Hematopoietic multipotent progenitor cell treated with erythropoietin and hydrocortisone succinate and interleukin-3 and kit ligand, for 15 days (in vitro differentiated cells): ENCODE results near the gene RINL.
"Not testable (repeated sequence)": the region's sequence is repeated elsewhere in the genome, so short reads cannot be mapped to it uniquely, and the experiment has no call there.

Source experiments
- DNase-seq: peaks from one replicate; pipeline ENCODE4 v3.0.0-alpha.2; 2015; ENCODE audit warnings: low spot score

RINL gene

GRCh38 chr19:38904581-38905539 lies 26.8 kb upstream of the RINL start:
- DNase-seq = no peak

GRCh38 chr19:38901683-38902082 lies 23.6 kb upstream of the RINL start:
- no peak for DNase-seq

- no peak for DNase-seq
Observed at GRCh38 chr19:38900743-38901190, 22.7 kb upstream of the RINL start.

GRCh38 chr19:38900202-38900629 lies 22.1 kb upstream of the RINL start:
- no peak for DNase-seq

GRCh38 chr19:38899447-38900201 lies 21.5 kb upstream of the RINL start, which contains the start of the genes NFKBIB and SIRT2:
Gene NFKBIB, plus strand, starts transcription at chr19:38899969. Its CDS starts 64 bp downstream, at chr19:38900033.
Gene SIRT2, minus strand, starts transcription at chr19:38899618. Its CDS starts 97 bp downstream, at chr19:38899521.
- peak; percentile 100 for DNase-seq

GRCh38 chr19:38898788-38899446 lies 20.8 kb upstream of the RINL start:
- DNase-seq = no peak

GRCh38 chr19:38894968-38895367 lies 16.9 kb upstream of the RINL start:
- no peak for DNase-seq

- DNase-seq = no peak
Observed at GRCh38 chr19:38893341-38893771, 15.3 kb upstream of the RINL start.

- no peak for DNase-seq
Observed at GRCh38 chr19:38892841-38893240, 14.8 kb upstream of the RINL start.

GRCh38 chr19:38891771-38892170 lies 13.7 kb upstream of the RINL start:
- DNase-seq = no peak

- DNase-seq = no peak
Observed at GRCh38 chr19:38890686-38891085, 12.6 kb upstream of the RINL start.

GRCh38 chr19:38889803-38890202 lies 11.7 kb upstream of the RINL start:
- no peak for DNase-seq

- DNase-seq = no peak
Observed at GRCh38 chr19:38888876-38889275, 10.8 kb upstream of the RINL start.

- not testable (repeated sequence) for DNase-seq
Observed at GRCh38 chr19:38884691-38885090, 6.6 kb upstream of the RINL start.

GRCh38 chr19:38883286-38883685 lies 5.2 kb upstream of the RINL start:
- no peak for DNase-seq

- no peak for DNase-seq
Observed at GRCh38 chr19:38880882-38881609, 3.0 kb upstream of the RINL start.

- DNase-seq = no peak
Observed at GRCh38 chr19:38880076-38880881, 2.2 kb upstream of the RINL start.

- DNase-seq = no peak
Observed at GRCh38 chr19:38879400-38879751, 1.3 kb upstream of the RINL start.

GRCh38 chr19:38878575-38879399 lies 712 bp upstream of the RINL start:
- no peak for DNase-seq
